ENCODE measurements around the gene TUBB1. TPM values are rescaled to one million over a fixed set of nuclear protein-coding genes. Genes with fewer than 3 reads are reported as not detected.

TUBB1 gene
- total RNA-seq, 2 donors from 2014 or later, result not detected

- H3K9ac ChIP-seq (ENCODE audit: extremely low read depth, low read length, poor library complexity, severe bottlenecking), result no peak overlapping the region
- WGBS, 2 experiments (ENCODE audit: insufficient coverage in 1 of 2, insufficient read length in 1 of 2), result 93% methylated on average over 3 of the region's 3 CpGs; no CpG with 5 or more reads in 1 of the 2 experiments
- peak overlapping the region; percentile 81 for H3K4me3 ChIP-seq (ENCODE audit: low read length)
- Mint-ChIP-seq H3K4me3 (peak overlapping the region; percentile 58), H3K36me3 (ENCODE audit: low read depth) (peaks cover 23% of the 10 kb centered on the region), H3K9me3 (no peaks in the 10 kb centered on the region), H3K27ac (no peak overlapping the region), H3K4me1 (peaks cover 2% of the 10 kb centered on the region), H3K27me3 (ENCODE audit: insufficient read depth) (peaks cover 22% of the 10 kb centered on the region)
- H3K36me3 ChIP-seq (ENCODE audit: control insufficient read depth, insufficient read depth, low read length), result no peaks in the 10 kb centered on the region
- DNase-seq, result peak; percentile 28
- H3K27ac ChIP-seq (ENCODE audit: low read depth, low read length), result no peak overlapping the region
- no peak for TF ChIP-seq CTCF (conservative IDR thresholded peaks at IDR 0.05)
- H3K4me1 ChIP-seq (ENCODE audit: control insufficient read depth, insufficient read depth, low read length), result no peaks in the 10 kb centered on the region
- no peaks in the 10 kb centered on the region for H3K9me3 ChIP-seq (ENCODE audit: control insufficient read depth, low read length)
- H3K27me3 ChIP-seq (ENCODE audit: control insufficient read depth, insufficient read depth, low read length, poor library complexity, severe bottlenecking), result peaks cover 16% of the 10 kb centered on the region
Measured at GRCh38 chr20:59005523-59006166, 13.6 kb upstream of the TUBB1 start.

GRCh38 chr20:59006167-59006863, 12.9 kb upstream of the TUBB1 start:
- no peaks in the 10 kb centered on the region for H3K9me3 ChIP-seq (ENCODE audit: control insufficient read depth, low read length)
- peaks cover 6% of the 10 kb centered on the region for H3K4me1 Mint-ChIP-seq
- DNase-seq, result peak; percentile 47
- H3K4me3 ChIP-seq (ENCODE audit: low read length), result peak overlapping the region; percentile 81
- no peaks in the 10 kb centered on the region for H3K36me3 ChIP-seq (ENCODE audit: control insufficient read depth, insufficient read depth, low read length)
- peaks cover 16% of the 10 kb centered on the region for H3K27me3 ChIP-seq (ENCODE audit: control insufficient read depth, insufficient read depth, low read length, poor library complexity, severe bottlenecking)
- H3K4me1 ChIP-seq (ENCODE audit: control insufficient read depth, insufficient read depth, low read length), result no peaks in the 10 kb centered on the region
- H3K9me3 Mint-ChIP-seq, result no peaks in the 10 kb centered on the region
- H3K4me3 Mint-ChIP-seq, result peak overlapping the region; percentile 58
- WGBS, 2 experiments (ENCODE audit: insufficient coverage in 1 of 2, insufficient read length in 1 of 2), result 77 to 96% methylated on average over 8 to 29 of the region's 29 CpGs
- peak overlapping the region; percentile 68 for H3K9ac ChIP-seq (ENCODE audit: extremely low read depth, low read length, poor library complexity, severe bottlenecking)
- no peak overlapping the region for H3K27ac ChIP-seq (ENCODE audit: low read depth, low read length)
- TF ChIP-seq CTCF (conservative IDR thresholded peaks at IDR 0.05), result no peak
- H3K36me3 Mint-ChIP-seq (ENCODE audit: low read depth), result peaks cover 23% of the 10 kb centered on the region
- H3K27ac Mint-ChIP-seq, result no peak overlapping the region
- H3K27me3 Mint-ChIP-seq (ENCODE audit: insufficient read depth), result peaks cover 22% of the 10 kb centered on the region

GRCh38 chr20:59006864-59007664, 12.2 kb upstream of the TUBB1 start, which contains the start of gene CTSZ:
Gene CTSZ, minus strand, starts transcription at chr20:59007254. Its CDS starts 126 bp downstream, at chr20:59007128.
- DNase-seq, result peak; percentile 86
- Histone ChIP-seq H3K9me3 (ENCODE audit: control insufficient read depth, low read length) (no peaks in the 10 kb centered on the region), H3K9ac (ENCODE audit: extremely low read depth, low read length, poor library complexity, severe bottlenecking) (peak within 1 kb of the TSS; percentile 68), H3K27me3 (ENCODE audit: control insufficient read depth, insufficient read depth, low read length, poor library complexity, severe bottlenecking) (peaks cover 16% of the 10 kb centered on the region), H3K4me3 (ENCODE audit: low read length) (peak within 1 kb of the TSS; percentile 81), H3K27ac (ENCODE audit: low read depth, low read length) (no peak within 1 kb of the TSS), H3K4me1 (ENCODE audit: control insufficient read depth, insufficient read depth, low read length) (no peaks in the 10 kb centered on the region), H3K36me3 (ENCODE audit: control insufficient read depth, insufficient read depth, low read length) (no peaks in the 10 kb centered on the region)
- Mint-ChIP-seq H3K27ac (no peak within 1 kb of the TSS), H3K36me3 (ENCODE audit: low read depth) (peaks cover 19% of the 10 kb centered on the region), H3K9me3 (no peaks in the 10 kb centered on the region), H3K4me1 (peaks cover 7% of the 10 kb centered on the region), H3K27me3 (ENCODE audit: insufficient read depth) (peaks cover 24% of the 10 kb centered on the region), H3K4me3 (peak within 1 kb of the TSS; percentile 58)
- TF ChIP-seq CTCF (conservative IDR thresholded peaks at IDR 0.05), result no peak
- 9 to 12% methylated on average over 26 to 82 of the region's 82 CpGs for WGBS, 2 experiments (ENCODE audit: insufficient coverage in 1 of 2, insufficient read length in 1 of 2)
